Breast epithelium (tissue), 4 donors: ENCODE measurements around the gene FBXO24. TPM values are rescaled to one million over a fixed set of nuclear protein-coding genes. Genes with fewer than 3 reads are reported as not detected.

ENCODE experiments used
- DNase-seq, 2 donors: peaks; one replicate each; pipeline ENCODE4 v3.0.0-alpha.2; 2019; ENCODE audit warnings: low spot score in 2 of 2
- H3K27ac ChIP-seq, 2 donors: fragments of 200-600 bp; sonication (generic) in 1 of 2; one replicate each; pipeline ENCODE4 v1.5.1; 2016 to 2019; ENCODE audit warnings: mild to moderate bottlenecking in 1 of 2
- H3K27me3 ChIP-seq, 2 donors: fragments of 200-600 bp; sonication (generic) in 1 of 2; one replicate each; pipeline versions ENCODE4 v1.5.1 to v1.6.0; 2017 to 2019; ENCODE audit warnings: control low read depth in 1 of 2, mild to moderate bottlenecking in 1 of 2
- H3K36me3 ChIP-seq: fragments of 200-600 bp; one replicate; pipeline ENCODE4 v1.5.1; 2019
- H3K4me1 ChIP-seq, 2 donors: fragments of 200-600 bp; sonication (generic); one replicate each; pipeline ENCODE4 v1.5.1; 2016 to 2019; ENCODE audit warnings: control low read depth in 1 of 2
- H3K4me3 ChIP-seq, 3 donors: fragments of 200-600 bp; sonication (generic); 1 replicate in 2 of 3; 2 replicates in 1 of 3; pipeline ENCODE4 v1.5.1; 2016 to 2019; ENCODE audit warnings: mild to moderate bottlenecking in 3 of 3, moderate library complexity in 2 of 3
- H3K9me3 ChIP-seq, 2 donors: fragments of 200-600 bp; sonication (generic) in 1 of 2; one replicate each; pipeline ENCODE4 v1.5.1; 2016 to 2019; ENCODE audit warnings: control low read depth in 1 of 2
- CTCF ChIP-seq, 3 donors: fragments of 450-650 bp; IDR thresholded peaks; one replicate each; pipeline ENCODE4 v1.5.1; 2016 to 2017; ENCODE audit warnings: antibody characterized with exemption in 3 of 3, mild to moderate bottlenecking in 3 of 3, moderate library complexity in 3 of 3
- POLR2A ChIP-seq: fragments of 450-650 bp; IDR thresholded peaks from one replicate; pipeline ENCODE4 v1.6.1; 2016; ENCODE audit warnings: antibody characterized with exemption, mild to moderate bottlenecking, moderate library complexity
- POLR2AphosphoS5 ChIP-seq, 3 donors: sonication (generic); formaldehyde crosslinking; IDR thresholded peaks; one replicate each; pipeline ENCODE4 v1.6.1; 2017; ENCODE audit warnings: antibody characterized with exemption in 3 of 3
- intact Hi-C: fragments of 100-400 bp; cut with DNase I; formaldehyde crosslinking; loops from one replicate; pipeline ENCODE4 v1.15.1; 2023; ENCODE audit warnings: low total_unique reads
- total RNA-seq, 3 donors: library from RNA; depleted of rRNA; stranded (reverse); fragments of >200 nt; gene quantifications; one replicate each; pipeline ENCODE4 v1.1.0, GENCODE V29; 2016

The FBXO24 gene
- total RNA-seq, 3 donors from 2014 or later = 0.59 to 0.98 TPM; not detected in 1

GRCh38 chr7:100604028-100604975, 18.2 kb downstream of the FBXO24 start:
- Histone ChIP-seq H3K36me3 (no peaks in the 10 kb centered on the region), H3K4me3 (peak overlapping the region; percentile 63 to 76 (median 69)), H3K27ac (peak overlapping the region; percentile 82), H3K4me1 (no peaks in the 10 kb centered on the region), H3K27me3 (no peaks in the 10 kb centered on the region), H3K9me3 (no peaks in the 10 kb centered on the region)
- peak in 2 of 3 donors; percentile 38 to 63 for TF ChIP-seq POLR2AphosphoS5 (IDR thresholded peaks at IDR 0.05)
- peak; percentile 44 to 61 (median 45) for TF ChIP-seq CTCF (IDR thresholded peaks at IDR 0.05)
- peak; percentile 47 for TF ChIP-seq POLR2A
- DNase-seq = peak; percentile 51 to 69
- intact Hi-C loops = loop anchor here (10.0 kb wide), 1 partner anchor 70 kb away; the partner anchor contains the start of gene GNB2

GRCh38 chr7:100604976-100605911, 19.1 kb downstream of the FBXO24 start:
- H3K4me1 ChIP-seq = no peaks in the 10 kb centered on the region

GRCh38 chr7:100606313-100606712, 20.2 kb downstream of the FBXO24 start:
- Histone ChIP-seq H3K27me3 (no peaks in the 10 kb centered on the region), H3K4me3 (no peak overlapping the region), H3K27ac (peak overlapping the region in 1 of 2 donors; percentile 82), H3K9me3 (no peaks in the 10 kb centered on the region), H3K36me3 (no peaks in the 10 kb centered on the region), H3K4me1 (no peaks in the 10 kb centered on the region)
- intact Hi-C loops = loop anchor here (10.0 kb wide), 1 partner anchor 68 kb away; the partner anchor contains the start of gene GNB2
- TF ChIP-seq POLR2AphosphoS5 (IDR thresholded peaks at IDR 0.05) = no peak
- no peak for TF ChIP-seq POLR2A
- no peak for TF ChIP-seq CTCF (IDR thresholded peaks at IDR 0.05)
- DNase-seq = no peak

More at GRCh38 chr7:100604976-100605911, 19.1 kb downstream of the FBXO24 start:
- intact Hi-C loops = loop anchor here (10.0 kb wide), 1 partner anchor 70 kb away; the partner anchor contains the start of gene GNB2
- H3K9me3 ChIP-seq = no peaks in the 10 kb centered on the region
- peak overlapping the region; percentile 63 to 76 (median 69) for H3K4me3 ChIP-seq
- peak overlapping the region; percentile 82 for H3K27ac ChIP-seq
- H3K36me3 ChIP-seq = no peaks in the 10 kb centered on the region
- TF ChIP-seq CTCF (IDR thresholded peaks at IDR 0.05) (no peak), POLR2AphosphoS5 (IDR thresholded peaks at IDR 0.05) (no peak), POLR2A (no peak)
- DNase-seq = no peak
- no peaks in the 10 kb centered on the region for H3K27me3 ChIP-seq

- TF ChIP-seq CTCF (IDR thresholded peaks at IDR 0.05) (no peak), POLR2AphosphoS5 (IDR thresholded peaks at IDR 0.05) (no peak), POLR2A (no peak)
- no peaks in the 10 kb centered on the region for H3K36me3 ChIP-seq
- no peak overlapping the region for H3K27ac ChIP-seq
- intact Hi-C loops = loop anchor here (10.0 kb wide), 1 partner anchor 68 kb away; the partner anchor contains the start of gene GNB2
- H3K9me3 ChIP-seq = no peaks in the 10 kb centered on the region
- no peaks in the 10 kb centered on the region for H3K27me3 ChIP-seq
- no peak for DNase-seq
- H3K4me3 ChIP-seq = no peak overlapping the region
- no peaks in the 10 kb centered on the region for H3K4me1 ChIP-seq
These were observed 21.0 kb downstream of the FBXO24 start for GRCh38 chr7:100607111-100607510.
